Measurements from ENCODE around the gene VEGFA. TPM values are rescaled to one million over a fixed set of nuclear protein-coding genes. Genes with fewer than 3 reads are reported as not detected.

The VEGFA gene
- 57.1 and 77.5 TPM in 2 replicates for total RNA-seq (2014; rRNA removed; shearing (Covaris generic))

- peak; percentile 94 for DNase-seq (ENCODE audit: low read depth)
Measured at GRCh38 chr6:43769526-43770371, at the start of gene VEGFA. Gene VEGFA (plus strand): TSS chr6:43770211.

DNA sequence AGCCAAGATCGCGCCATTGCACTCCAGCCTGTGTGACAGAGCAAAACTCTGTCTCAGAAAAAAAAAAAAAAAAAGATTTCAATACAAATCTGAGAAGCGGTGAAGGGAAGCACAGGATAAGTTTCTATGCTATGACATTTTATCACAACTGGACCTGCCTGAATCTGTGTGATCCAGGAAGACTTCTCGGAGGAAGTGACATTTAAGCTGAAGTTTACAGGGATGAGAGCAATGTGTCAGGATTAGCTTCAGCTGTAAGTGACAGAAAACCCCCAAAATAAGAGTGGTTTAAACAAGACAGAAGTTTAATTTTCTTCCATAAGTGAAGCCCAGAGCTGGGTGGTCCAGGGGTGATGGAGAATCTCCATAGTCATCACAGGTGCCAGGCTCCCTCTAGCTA is 49.0 kb upstream of the VEGFA start:
- no peak for DNase-seq (ENCODE audit: low read depth)

DNA sequence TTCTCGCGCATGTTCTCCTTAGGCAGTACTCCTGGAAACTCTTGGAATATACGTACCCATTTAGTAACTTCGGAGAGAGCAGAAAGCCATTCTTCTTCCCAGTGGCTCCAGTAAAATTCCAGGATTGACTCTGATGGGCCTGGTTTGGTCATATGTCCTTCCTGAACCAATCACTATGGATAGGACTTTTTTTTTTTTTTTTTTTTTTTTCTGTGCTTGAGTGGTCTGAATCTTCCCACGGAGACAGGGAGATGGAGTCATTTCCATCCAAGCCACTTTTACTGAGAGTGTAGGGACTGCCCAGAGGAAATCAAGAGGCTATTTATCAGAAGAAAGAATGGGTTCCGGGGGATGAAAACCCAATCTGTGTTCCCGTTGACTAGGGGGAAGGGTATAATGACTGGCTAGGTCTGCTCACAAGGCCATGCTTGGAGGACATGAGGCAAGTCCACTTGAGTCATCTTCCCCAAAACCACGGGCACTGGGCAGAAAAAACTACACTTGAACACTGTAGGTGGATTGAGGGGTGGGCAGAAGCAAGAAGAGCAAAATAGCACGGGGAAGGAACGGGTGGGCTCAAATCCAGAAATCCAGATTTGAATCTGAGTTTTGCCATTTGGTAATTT is 47.0 kb upstream of the VEGFA start:
- DNase-seq (ENCODE audit: low read depth) = no peak

GRCh38 chr6:43723737-43724295 is 46.2 kb upstream of the VEGFA start:
- DNase-seq (ENCODE audit: low read depth) = peak; percentile 82

- no peak for DNase-seq (ENCODE audit: low read depth)
Measured at GRCh38 chr6:43724354-43724753, 45.7 kb upstream of the VEGFA start.

DNA sequence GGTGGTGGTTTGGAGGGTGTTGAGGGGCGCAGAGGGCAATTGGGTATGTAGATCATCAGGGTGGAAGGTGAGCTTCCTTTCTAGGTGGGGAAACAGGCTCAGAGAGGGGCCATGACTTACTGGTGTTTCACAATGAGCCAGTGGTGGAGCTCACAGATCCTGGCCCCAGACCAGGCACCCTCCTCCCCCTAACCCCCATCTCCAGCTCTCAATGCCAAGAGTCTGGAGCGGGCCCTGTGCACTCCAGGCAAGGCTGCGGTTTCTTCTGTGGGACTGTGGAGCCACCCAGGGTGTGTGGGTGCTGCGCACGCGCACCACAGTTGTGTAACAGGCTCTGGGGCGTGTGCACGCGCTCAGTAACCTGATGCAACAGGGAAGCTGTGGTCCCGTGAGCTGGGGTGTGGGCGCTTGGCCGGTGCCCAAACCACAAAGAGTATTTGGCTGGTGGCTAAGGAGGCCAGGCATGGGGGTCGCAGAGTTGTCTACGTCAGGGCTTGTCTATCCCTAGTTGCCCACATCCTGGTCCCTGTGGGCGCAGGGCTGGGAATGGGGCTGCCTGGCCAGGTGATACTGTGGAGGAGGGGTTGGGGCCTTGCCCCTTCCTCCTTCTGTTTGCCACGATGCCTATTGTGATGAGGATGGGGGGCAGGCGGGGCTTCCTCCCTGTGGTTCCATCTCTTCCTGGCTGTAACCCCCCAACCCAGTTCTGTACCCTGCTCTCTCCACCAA is 44.9 kb upstream of the VEGFA start:
- DNase-seq (ENCODE audit: low read depth) = peak; percentile 97

GRCh38 chr6:43725643-43726580 is 44.1 kb upstream of the VEGFA start:
- no peak for DNase-seq (ENCODE audit: low read depth)

DNA sequence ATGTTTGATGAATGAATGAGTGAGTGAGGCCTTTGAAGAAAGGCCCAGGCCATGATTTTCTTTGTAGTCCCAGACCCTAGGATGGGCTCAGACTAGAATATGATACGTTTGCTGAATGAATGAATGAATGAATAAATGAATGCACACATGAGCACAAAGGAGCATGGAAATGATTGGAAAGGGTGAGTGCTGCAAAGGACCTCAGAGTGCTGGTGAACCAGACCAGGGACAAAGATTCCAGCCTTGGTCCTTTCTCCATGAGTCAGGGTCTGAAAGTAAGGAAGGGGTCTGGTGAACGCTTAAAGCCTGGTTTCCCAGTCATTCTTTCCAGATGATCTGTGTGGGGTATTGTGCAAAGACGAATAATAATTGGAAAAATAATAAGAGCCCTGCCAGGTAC is 42.4 kb upstream of the VEGFA start:
- no peak for DNase-seq (ENCODE audit: low read depth)

- no peak for DNase-seq (ENCODE audit: low read depth)
Measured at GRCh38 chr6:43728586-43728985, 41.4 kb upstream of the VEGFA start.

- no peak for DNase-seq (ENCODE audit: low read depth)
Measured at GRCh38 chr6:43729537-43729936, 40.5 kb upstream of the VEGFA start.

DNA sequence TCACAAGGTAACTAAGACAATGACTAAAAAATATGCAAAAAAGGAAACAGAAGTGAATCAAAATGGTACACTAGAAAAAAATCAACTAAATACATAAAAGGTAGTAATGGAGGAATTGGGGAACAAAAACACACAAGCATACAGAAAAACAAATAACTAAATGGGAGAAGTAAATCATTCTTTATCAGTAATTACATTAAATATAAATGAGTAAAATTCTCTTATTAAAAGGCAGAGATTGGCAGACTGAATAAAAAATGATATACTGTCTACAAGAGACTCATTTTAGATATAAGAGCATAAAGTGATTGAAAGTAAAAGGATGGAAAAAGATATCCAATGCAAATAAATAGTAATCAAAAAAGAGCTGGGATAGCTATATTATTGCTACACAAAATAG is 39.4 kb upstream of the VEGFA start:
- DNase-seq (ENCODE audit: low read depth) = no peak

DNA sequence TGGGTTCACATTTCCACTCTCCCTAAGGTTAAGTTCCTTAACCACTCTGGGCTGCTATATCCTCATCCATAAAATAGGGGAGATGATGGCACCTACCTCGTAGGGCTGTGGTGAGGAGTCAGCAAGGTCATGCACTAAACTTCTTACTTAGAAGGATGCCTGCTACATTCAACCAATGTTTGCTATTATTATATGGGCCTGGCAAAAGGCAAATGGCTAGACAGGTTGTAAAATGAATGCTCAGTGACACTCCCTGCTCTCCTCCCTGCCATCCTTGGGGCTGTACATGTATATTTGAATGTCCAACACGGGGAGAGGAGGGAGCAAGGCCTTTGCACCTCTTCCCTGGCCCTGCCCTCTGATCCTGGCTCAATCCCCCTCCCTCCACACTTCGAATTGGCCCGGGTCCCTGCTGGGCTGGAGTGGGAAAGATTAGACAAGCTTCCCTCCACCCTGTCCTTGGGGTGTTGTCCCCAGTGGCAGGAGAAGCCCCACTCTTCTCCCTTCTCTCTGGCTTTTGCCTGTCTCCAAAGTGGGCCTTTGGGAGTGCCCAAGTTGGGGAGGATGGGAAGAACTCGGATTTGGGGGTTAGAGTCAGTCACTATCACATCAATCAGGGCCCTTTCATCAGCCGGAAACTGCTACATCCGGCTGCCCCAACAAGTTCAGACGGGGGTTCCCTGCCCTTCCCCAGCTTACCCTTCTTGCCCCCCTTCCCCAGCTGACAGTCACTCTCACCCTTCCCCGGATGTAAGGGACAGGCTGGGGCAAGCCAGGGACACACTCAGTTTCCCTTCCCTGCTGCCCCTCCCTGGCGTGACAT is 36.3 kb upstream of the VEGFA start:
- no peak for DNase-seq (ENCODE audit: low read depth)

GRCh38 chr6:43734294-43734665 is 35.7 kb upstream of the VEGFA start:
- DNase-seq (ENCODE audit: low read depth) = no peak

GRCh38 chr6:43735642-43736199 is 34.3 kb upstream of the VEGFA start:
- no peak for DNase-seq (ENCODE audit: low read depth)

DNA sequence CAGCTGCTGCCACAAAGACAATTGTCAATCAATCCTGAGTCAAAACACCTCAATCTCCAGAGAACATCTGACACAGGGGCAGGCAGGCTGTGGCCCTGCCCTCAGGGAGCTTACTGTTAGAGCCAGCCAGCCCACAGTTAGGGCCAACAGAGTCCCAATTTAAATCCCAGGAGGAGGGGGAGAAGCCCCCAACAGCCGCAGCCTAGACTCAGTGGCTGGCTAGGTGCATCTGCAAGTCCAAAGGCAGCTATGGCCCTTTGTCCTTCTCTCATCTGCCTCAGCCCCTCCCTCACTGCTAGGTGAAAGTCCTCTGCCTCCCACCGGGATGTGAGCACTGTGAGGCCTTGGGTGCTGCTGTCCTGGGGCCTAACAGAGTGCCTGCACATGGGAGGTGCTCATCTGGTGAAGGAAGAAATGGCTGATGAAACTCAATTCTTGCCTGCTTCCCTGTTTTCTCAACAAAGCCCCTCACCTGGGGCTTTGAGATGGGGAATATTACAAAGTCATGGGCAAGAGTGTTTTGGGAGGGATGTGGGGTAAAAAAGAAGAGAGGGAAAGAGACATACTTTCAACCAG is 33.7 kb upstream of the VEGFA start:
- no peak for DNase-seq (ENCODE audit: low read depth)

DNA sequence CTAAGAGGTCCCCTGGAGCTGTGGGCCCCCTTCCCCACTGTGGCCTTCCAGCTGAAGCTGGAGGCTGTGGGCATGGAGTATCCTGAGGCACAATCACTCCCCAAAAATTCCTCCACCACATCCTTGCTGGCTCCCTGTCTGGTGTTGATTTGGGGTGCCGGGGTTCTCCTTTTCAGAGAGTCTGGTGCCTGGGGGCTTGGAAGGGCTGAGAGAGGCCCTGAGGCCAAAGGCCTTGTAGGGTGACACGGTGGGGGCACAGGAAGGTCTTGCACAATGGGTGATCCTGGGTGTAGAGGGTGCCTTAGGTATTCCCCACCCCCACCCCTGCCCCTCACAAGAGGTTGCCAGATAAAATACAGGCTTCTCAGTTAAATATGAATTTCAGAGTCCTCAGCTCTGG is 33.2 kb upstream of the VEGFA start:
- no peak for DNase-seq (ENCODE audit: low read depth)

DNA sequence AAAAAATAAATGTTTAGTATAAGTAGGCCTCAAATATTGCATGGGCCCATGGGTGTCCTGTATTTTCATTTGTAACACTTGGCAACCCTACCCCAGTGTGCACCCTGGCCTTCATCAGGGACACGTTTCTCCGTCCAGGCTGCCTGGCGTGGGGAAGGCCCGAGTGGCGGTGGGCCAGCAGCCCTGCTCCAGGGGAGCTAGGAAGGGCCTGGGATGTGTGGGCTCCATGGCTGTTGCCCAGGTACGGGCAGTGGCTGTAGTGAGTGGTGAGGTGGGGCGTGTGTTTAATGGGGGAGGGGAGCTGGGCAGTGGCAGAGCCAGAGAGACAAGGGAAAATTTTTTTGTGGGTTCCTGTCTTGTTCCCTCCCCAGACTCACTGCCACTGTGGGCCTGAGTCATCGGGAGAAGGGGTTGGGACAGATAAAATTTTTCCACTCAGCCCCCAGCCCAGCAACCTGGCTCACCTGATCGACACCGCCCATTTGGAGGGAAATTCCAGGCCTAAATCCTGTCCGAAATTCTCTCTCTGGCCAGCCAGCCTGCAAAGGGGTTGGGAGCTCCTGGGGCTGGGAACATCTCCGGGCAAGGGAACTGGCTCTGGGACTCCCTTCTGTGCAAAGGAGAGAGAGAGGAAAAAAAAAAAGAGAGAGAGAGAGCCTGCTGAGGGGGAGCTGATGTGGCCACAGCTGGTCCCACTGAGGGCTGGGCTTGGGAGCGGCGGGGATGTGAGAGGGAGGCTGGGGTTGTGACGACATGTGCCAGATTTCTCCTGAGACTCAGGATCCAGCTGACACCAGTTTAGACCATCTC is 32.5 kb upstream of the VEGFA start:
- no peak for DNase-seq (ENCODE audit: low read depth)

- DNase-seq (ENCODE audit: low read depth) = no peak
Measured at GRCh38 chr6:43738267-43738676, 31.7 kb upstream of the VEGFA start.
